Panc1 (cell line): ENCODE results near the gene ADAM12. TPM values are rescaled to one million over a fixed set of nuclear protein-coding genes. Genes with fewer than 3 reads are reported as not detected.

ENCODE experiments used
- ATAC-seq: fragments of 200-7000 bp; cut with Tn5 transposase; 2 replicates; pipeline ENCODE4 v1.9.1; 2020; ENCODE audit warnings: mild to moderate bottlenecking, moderate library complexity
- BruUV-seq: library from RNA; stranded (reverse); fragments of 400-500 nt; replicated peaks from 2 replicates; lab custom pipeline; 2021; lab: Mats Ljungman, UMichigan
- CTCF ChIA-PET: fragments of 300-600 bp; sonication (Branson Sonifier 250); formaldehyde crosslinking; loops from one replicate; lab custom pipeline; 2022; ENCODE audit warnings: antibody characterized with exemption; lab: Charles Lee
- POLR2A ChIA-PET: fragments of 300-600 bp; sonication (Branson Sonifier 250); formaldehyde crosslinking; loops from one replicate; lab custom pipeline; 2022; ENCODE audit warnings: antibody characterized with exemption; lab: Charles Lee
- DNase-seq: peaks from one replicate; pipeline ENCODE4 v3.0.0-alpha.2; 2010; ENCODE audit warnings: low read depth, low spot score
- H3K27ac ChIP-seq: 2 replicates; pipeline ENCODE4 v1.5.1; 2011; ENCODE audit warnings: mild to moderate bottlenecking, low read length, inconsistent platforms
- H3K27me3 ChIP-seq: fragments of 200-500 bp; sonication (Bioruptor generic); 2 replicates; pipeline ENCODE4 v1.6.0; 2014; ENCODE audit warnings: low read length, inconsistent platforms; ENCODE audit not compliant: control insufficient read depth, insufficient read depth
- H3K36me3 ChIP-seq: fragments of 200-500 bp; sonication (Bioruptor generic); 2 replicates; pipeline ENCODE4 v1.5.1; 2014; ENCODE audit warnings: inconsistent platforms, mild to moderate bottlenecking, low read length, moderate library complexity; ENCODE audit not compliant: control insufficient read depth, insufficient read depth
- H3K4me1 ChIP-seq: 2 replicates; pipeline ENCODE4 v1.5.1; 2011; ENCODE audit warnings: inconsistent platforms, mild to moderate bottlenecking, low read length, moderate library complexity; ENCODE audit not compliant: control insufficient read depth, insufficient read depth
- H3K4me3 ChIP-seq, 2 experiments: 2 replicates each; pipeline ENCODE4 v1.5.1; 2011 to 2012; ENCODE audit warnings: low read depth in 2 of 2, low read length in 2 of 2, mild to moderate bottlenecking in 2 of 2, inconsistent platforms in 1 of 2, moderate library complexity in 1 of 2
- H3K9me3 ChIP-seq: fragments of 200-500 bp; sonication (Bioruptor generic); 2 replicates; pipeline ENCODE4 v1.5.1; 2014; ENCODE audit warnings: low read depth, mild to moderate bottlenecking, inconsistent platforms, low read length, moderate library complexity; ENCODE audit not compliant: control insufficient read depth, insufficient read depth
- POLR2AphosphoS5 ChIP-seq: IDR thresholded peaks from 2 replicates; pipeline ENCODE4 v1.6.1; 2012; ENCODE audit warnings: mild to moderate bottlenecking, low read depth, low read length, moderate library complexity
- REST ChIP-seq, 2 experiments: IDR thresholded peaks; 2 replicates each; pipeline ENCODE4 v1.6.1; 2011 to 2012; ENCODE audit warnings: low read depth in 2 of 2, control low read depth in 1 of 2, low read length in 1 of 2, mild to moderate bottlenecking in 1 of 2, moderate library complexity in 1 of 2; ENCODE audit not compliant: insufficient read depth in 1 of 2
- SIN3A ChIP-seq: IDR thresholded peaks from 2 replicates; pipeline ENCODE4 v1.6.1; 2012; ENCODE audit warnings: low read depth, mild to moderate bottlenecking, low read length, moderate library complexity, borderline replicate concordance; ENCODE audit not compliant: insufficient read depth
- TCF7L2 ChIP-seq: IDR thresholded peaks from 2 replicates; pipeline ENCODE4 v1.6.1; 2011; ENCODE audit warnings: mild to moderate bottlenecking, low read depth, low read length, inconsistent platforms
- in situ Hi-C: cut with HindIII; loops from 2 replicates; pipeline ENCODE4 v1.10.0; 2016; ENCODE audit warnings: low sequenced_read_pairs, low pct_unique_long_range_greater_than_20kb
- intact Hi-C: fragments of 100-400 bp; cut with micrococcal nuclease; formaldehyde crosslinking; loops from one replicate; pipeline ENCODE4 v1.10.0; 2022; ENCODE audit not compliant: unreplicated experiment
- total RNA-seq: library from RNA; stranded (reverse); gene quantifications from one replicate; pipeline ENCODE4 v1.2.1, GENCODE V29; 2021; ENCODE audit not compliant: unreplicated experiment
- TF ChIP-seq, protein P1 (sequence below): fragments of 450-650 bp; IDR thresholded peaks from 2 replicates; pipeline ENCODE4 v1.5.1; 2017; ENCODE audit warnings: mild to moderate bottlenecking

ADAM12 gene
- total RNA-seq, 1 experiment from 2014 or later = 0.10 TPM

- no peak overlapping the region for H3K27ac ChIP-seq
- H3K4me3 ChIP-seq = no peak overlapping the region
- in situ Hi-C loops (no loop called here), intact Hi-C loops (no loop called here)
- BruUV-seq = no TSS peak
- H3K36me3 ChIP-seq = no peaks in the 10 kb centered on the region
- ATAC-seq (no peak), DNase-seq (no peak)
- no peaks in the 10 kb centered on the region for H3K27me3 ChIP-seq
- ChIA-PET CTCF (no interaction called here), POLR2A (no interaction called here)
- TF ChIP-seq SIN3A = no peak
- no peak for TF ChIP-seq POLR2AphosphoS5
- TF ChIP-seq, protein P1, sequence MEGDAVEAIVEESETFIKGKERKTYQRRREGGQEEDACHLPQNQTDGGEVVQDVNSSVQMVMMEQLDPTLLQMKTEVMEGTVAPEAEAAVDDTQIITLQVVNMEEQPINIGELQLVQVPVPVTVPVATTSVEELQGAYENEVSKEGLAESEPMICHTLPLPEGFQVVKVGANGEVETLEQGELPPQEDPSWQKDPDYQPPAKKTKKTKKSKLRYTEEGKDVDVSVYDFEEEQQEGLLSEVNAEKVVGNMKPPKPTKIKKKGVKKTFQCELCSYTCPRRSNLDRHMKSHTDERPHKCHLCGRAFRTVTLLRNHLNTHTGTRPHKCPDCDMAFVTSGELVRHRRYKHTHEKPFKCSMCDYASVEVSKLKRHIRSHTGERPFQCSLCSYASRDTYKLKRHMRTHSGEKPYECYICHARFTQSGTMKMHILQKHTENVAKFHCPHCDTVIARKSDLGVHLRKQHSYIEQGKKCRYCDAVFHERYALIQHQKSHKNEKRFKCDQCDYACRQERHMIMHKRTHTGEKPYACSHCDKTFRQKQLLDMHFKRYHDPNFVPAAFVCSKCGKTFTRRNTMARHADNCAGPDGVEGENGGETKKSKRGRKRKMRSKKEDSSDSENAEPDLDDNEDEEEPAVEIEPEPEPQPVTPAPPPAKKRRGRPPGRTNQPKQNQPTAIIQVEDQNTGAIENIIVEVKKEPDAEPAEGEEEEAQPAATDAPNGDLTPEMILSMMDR = no peak
- no peak for TF ChIP-seq TCF7L2
- no peak for TF ChIP-seq REST (IDR thresholded peaks at IDR 0.05; ENCODE audit: insufficient read depth in 1 of 2, low read depth in 2 of 2, low read length in 1 of 2)
- no peaks in the 10 kb centered on the region for H3K9me3 ChIP-seq
- H3K4me1 ChIP-seq = no peaks in the 10 kb centered on the region
These were observed 147.8 kb downstream of the ADAM12 start for GRCh38 chr10:126240483-126240882.

- CTCF ChIA-PET = no interaction called here
- POLR2A ChIA-PET = no interaction called here
These were observed 148.4 kb downstream of the ADAM12 start for GRCh38 chr10:126239844-126240243.

More at GRCh38 chr10:126239844-126240243, 148.4 kb downstream of the ADAM12 start:
- Histone ChIP-seq H3K9me3 (no peaks in the 10 kb centered on the region), H3K4me1 (no peaks in the 10 kb centered on the region), H3K27me3 (no peaks in the 10 kb centered on the region), H3K36me3 (no peaks in the 10 kb centered on the region), H3K27ac (no peak overlapping the region), H3K4me3 (no peak overlapping the region)
- no TSS peak for BruUV-seq
- ATAC-seq (no peak), DNase-seq (no peak)
- intact Hi-C loops (no loop called here), in situ Hi-C loops (no loop called here)
- TF ChIP-seq TCF7L2 (no peak), SIN3A (no peak), POLR2AphosphoS5 (no peak), REST (IDR thresholded peaks at IDR 0.05; ENCODE audit: insufficient read depth in 1 of 2, low read depth in 2 of 2, low read length in 1 of 2) (no peak)
- TF ChIP-seq, protein P1 = no peak
